ENCODE measurements around the gene MRPL16. TPM values are rescaled to one million over a fixed set of nuclear protein-coding genes. Genes with fewer than 3 reads are reported as not detected.
"Not testable (repeated sequence)": the region's sequence is repeated elsewhere in the genome, so short reads cannot be mapped to it uniquely, and the experiment has no call there.

MRPL16 gene
- total RNA-seq, 1 experiment from 2014 or later = 123 TPM

GRCh38 chr11:59785818-59786217 is 24.8 kb downstream of the MRPL16 start:
- no peak overlapping the region for H2AFZ ChIP-seq (ENCODE audit: low read length)
- H3K4me2 ChIP-seq (ENCODE audit: low read length) = no peak overlapping the region
- ChIA-PET POLR2A (ENCODE audit: unreplicated experiment) (interaction anchor here (0.6 to 0.7 kb wide), 2 partner anchors 31 to 1055 kb away, joined by 5 to 12 read pairs; no protein-coding TSS in a partner anchor), CTCF (no interaction called here)
- no peaks in the 10 kb centered on the region for H3K27me3 ChIP-seq (ENCODE audit: low read length)
- BruUV-seq (replicated peaks) = no TSS peak
- no peak for DNase-seq
- H3K9me3 ChIP-seq (ENCODE audit: low read length) = no peaks in the 10 kb centered on the region
- 0 out of 2 replicates have a peak, but pooled peaks cover 5% of the 10 kb centered on the region for H3K79me2 ChIP-seq (ENCODE audit: low read length)
- TF ChIP-seq EZH2 (IDR thresholded peaks at IDR 0.05; ENCODE audit: low read length, unreplicated experiment) (no peak), CTCF (conservative IDR thresholded peaks at IDR 0.05; ENCODE audit: low read depth, low read length) (no peak), EZH2phosphoT487 (IDR thresholded peaks at IDR 0.05; ENCODE audit: borderline replicate concordance, low read length) (no peak)
- intact Hi-C loops (cut with micrococcal nuclease) = loop anchor here (2.0 kb wide), 1 partner anchor 15 kb away; no protein-coding TSS in a partner anchor
- H3K27ac ChIP-seq (ENCODE audit: low read length) = no peak overlapping the region
- no peak overlapping the region for H3K9ac ChIP-seq (ENCODE audit: low read length)
- no peaks in the 10 kb centered on the region for H4K20me1 ChIP-seq (ENCODE audit: low read length)
- ATAC-seq = no peak
- H3K4me1 ChIP-seq (ENCODE audit: insufficient read depth, low read length) = peaks cover 31% of the 10 kb centered on the region
- H3K9me2 ChIP-seq (replicated peaks; ENCODE audit: low read length) = no peaks in the 10 kb centered on the region
- H3F3A ChIP-seq (ENCODE audit: low read length, unreplicated experiment) = peaks cover 11% of the 10 kb centered on the region
- H3K4me3 ChIP-seq (ENCODE audit: low read length) = no peak overlapping the region
- H3K36me3 ChIP-seq (ENCODE audit: low read depth, low read length) = peaks cover 21% of the 10 kb centered on the region; the same call in 1 of the 2 replicates

DNA sequence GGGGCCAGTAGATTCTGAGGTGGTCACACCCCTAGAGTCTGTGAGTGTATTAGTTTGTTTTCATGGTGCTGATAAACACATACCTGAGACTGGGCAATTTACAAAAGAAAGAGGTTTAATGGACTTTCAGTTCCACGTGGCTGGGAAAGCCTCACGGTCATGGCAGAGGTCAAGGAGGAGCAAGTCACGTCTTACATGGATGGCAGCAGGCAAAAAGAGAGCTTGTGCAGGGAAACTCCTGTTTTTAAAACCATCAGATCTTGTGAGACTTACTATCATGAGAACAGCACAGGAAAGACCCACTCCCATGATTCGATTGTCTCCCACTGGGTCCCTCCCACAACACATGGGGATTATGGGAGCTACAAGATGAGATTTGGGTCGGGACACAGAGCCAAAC is 26.1 kb downstream of the MRPL16 start:
- H3K79me2 ChIP-seq (ENCODE audit: low read length); H3K27ac ChIP-seq (ENCODE audit: low read length); H3K27me3 ChIP-seq (ENCODE audit: low read length); DNase-seq; H3K9me3 ChIP-seq (ENCODE audit: low read length); H3K4me3 ChIP-seq (ENCODE audit: low read length); BruUV-seq (replicated peaks); H4K20me1 ChIP-seq (ENCODE audit: low read length); intact Hi-C loops (cut with micrococcal nuclease); H2AFZ ChIP-seq (ENCODE audit: low read length); H3K9ac ChIP-seq (ENCODE audit: low read length); ATAC-seq; H3K4me2 ChIP-seq (ENCODE audit: low read length); H3K9me2 ChIP-seq (replicated peaks; ENCODE audit: low read length): not testable (repeated sequence)
- Histone ChIP-seq H3K36me3 (ENCODE audit: low read depth, low read length) (peaks cover 20% of the 10 kb centered on the region; the same call in 1 of the 2 replicates), H3K4me1 (ENCODE audit: insufficient read depth, low read length) (peaks cover 31% of the 10 kb centered on the region), H3F3A (ENCODE audit: low read length, unreplicated experiment) (peaks cover 11% of the 10 kb centered on the region)
- ChIA-PET POLR2A (ENCODE audit: unreplicated experiment) (interaction anchor here (0.8 kb wide), 1 partner anchor 168 kb away, joined by 3 read pairs; no protein-coding TSS in a partner anchor), CTCF (interaction anchor here (1.2 kb wide), 1 partner anchor 29 kb away, joined by 4 read pairs; the partner anchor contains the start of gene STX3)

DNA sequence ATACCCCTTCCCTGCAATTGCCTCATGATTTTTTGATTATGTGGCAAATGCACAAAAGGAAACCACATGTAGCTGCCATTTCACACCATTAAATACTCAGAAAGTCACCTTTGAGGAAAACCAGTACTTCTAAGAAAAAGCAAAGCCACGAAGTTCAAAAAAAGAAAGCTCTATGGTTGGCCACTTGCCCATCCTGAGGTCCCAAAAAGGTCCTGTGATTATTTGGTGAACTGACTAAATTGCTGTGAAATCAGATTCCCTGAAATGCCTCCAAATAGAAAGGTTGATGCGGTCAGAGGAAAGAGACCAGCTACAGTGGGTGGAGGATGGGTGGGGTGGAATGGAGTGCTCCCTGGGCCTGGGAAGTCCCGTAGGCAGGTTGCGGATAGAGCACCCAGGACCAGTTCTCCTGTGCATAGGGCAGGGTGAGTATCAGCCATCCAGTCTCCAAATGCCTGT is 26.9 kb downstream of the MRPL16 start:
- no peak for DNase-seq
- TF ChIP-seq CTCF (conservative IDR thresholded peaks at IDR 0.05; ENCODE audit: low read depth, low read length) (no peak), EZH2phosphoT487 (IDR thresholded peaks at IDR 0.05; ENCODE audit: borderline replicate concordance, low read length) (no peak), EZH2 (IDR thresholded peaks at IDR 0.05; ENCODE audit: low read length, unreplicated experiment) (no peak)
- Histone ChIP-seq H3K36me3 (ENCODE audit: low read depth, low read length) (peaks cover 17% of the 10 kb centered on the region; the same call in 1 of the 2 replicates), H3K9me3 (ENCODE audit: low read length) (no peaks in the 10 kb centered on the region), H3K9ac (ENCODE audit: low read length) (no peak overlapping the region), H4K20me1 (ENCODE audit: low read length) (no peaks in the 10 kb centered on the region), H3K4me2 (ENCODE audit: low read length) (no peak overlapping the region), H2AFZ (ENCODE audit: low read length) (no peak overlapping the region), H3K4me3 (ENCODE audit: low read length) (no peak overlapping the region), H3K9me2 (replicated peaks; ENCODE audit: low read length) (no peaks in the 10 kb centered on the region), H3F3A (ENCODE audit: low read length, unreplicated experiment) (peaks cover 11% of the 10 kb centered on the region), H3K27me3 (ENCODE audit: low read length) (no peaks in the 10 kb centered on the region), H3K79me2 (ENCODE audit: low read length) (0 out of 2 replicates have a peak, but pooled peaks cover 5% of the 10 kb centered on the region), H3K4me1 (ENCODE audit: insufficient read depth, low read length) (peaks cover 32% of the 10 kb centered on the region), H3K27ac (ENCODE audit: low read length) (no peak overlapping the region)
- BruUV-seq (replicated peaks) = no TSS peak
- no peak for ATAC-seq
- POLR2A ChIA-PET (ENCODE audit: unreplicated experiment) = no interaction called here
- CTCF ChIA-PET = interaction anchor here (0.6 kb wide), 1 partner anchor 120 kb away, joined by 4 read pairs; no protein-coding TSS in a partner anchor
- intact Hi-C loops (cut with micrococcal nuclease) = no loop called here

All from PC-3 (cell line).